Measurements from ENCODE around the gene RANBP1. TPM values are rescaled to one million over a fixed set of nuclear protein-coding genes. Genes with fewer than 3 reads are reported as not detected.

RANBP1 gene
- total and polyA plus RNA-seq, 9 of the 15 experiments (the other 6 are each of a cell fraction or from before 2014, with no cell fraction given): 162 to 2,891 (median 1,289) TPM

DNA sequence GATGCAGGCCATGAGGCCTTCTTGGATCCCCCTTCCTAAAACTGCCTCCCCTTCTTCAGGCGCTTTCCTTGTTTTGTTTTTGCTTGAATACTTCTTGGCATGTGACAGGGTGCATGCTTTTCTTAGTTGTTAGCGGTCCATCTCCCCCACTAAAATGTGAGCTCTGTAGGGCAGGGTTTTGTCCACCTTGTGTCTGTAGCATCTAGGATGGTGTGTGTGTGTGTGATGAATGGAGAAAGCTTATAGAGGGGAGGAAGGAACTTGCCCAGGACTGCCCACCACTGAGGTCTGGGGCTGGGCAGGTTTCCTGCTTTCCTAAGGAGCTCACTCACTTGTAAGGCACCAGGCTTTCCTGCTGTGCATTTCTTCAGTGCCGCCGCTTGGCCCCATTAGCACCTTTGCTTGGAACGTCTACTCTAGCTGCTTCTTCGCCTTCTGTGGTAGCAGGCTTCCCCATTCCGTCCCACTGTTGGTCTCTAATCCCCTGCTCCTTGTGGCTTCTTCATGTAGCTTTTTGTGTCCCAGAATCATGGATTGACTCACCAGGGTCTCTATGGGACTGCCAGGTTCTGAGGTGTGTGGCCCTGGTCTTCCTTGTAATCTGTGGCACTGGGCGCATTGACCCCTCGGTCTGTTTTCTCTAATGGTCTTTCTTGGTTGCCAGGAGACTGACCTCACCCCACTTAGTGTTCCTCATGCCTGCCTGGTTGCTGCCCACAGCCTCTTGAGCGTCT lies 32.6 kb upstream of the RANBP1 start (continued):
- TF ChIP-seq ZNF311 (CRISPR knock-in tag; IDR thresholded peaks at IDR 0.05) (no peak), NR2F6 (CRISPR knock-in tag; IDR thresholded peaks at IDR 0.05) (no peak), DMBX1 (CRISPR knock-in tag; IDR thresholded peaks at IDR 0.05; ENCODE audit: borderline replicate concordance) (0 out of 2 replicates have a peak, but pooled peaks have one; percentile 57), ZNF121 (CRISPR knock-in tag; conservative IDR thresholded peaks at IDR 0.05) (no peak), POLR3A (IDR thresholded peaks at IDR 0.05; ENCODE audit: borderline replicate concordance, extremely low read depth, insufficient read depth, insufficient read length) (no peak), CBFB (CRISPR knock-in tag; IDR thresholded peaks at IDR 0.05) (no peak), ARID2 (IDR thresholded peaks at IDR 0.05) (no peak), HLTF (IDR thresholded peaks at IDR 0.05) (no peak), SP1 (CRISPR knock-in tag; IDR thresholded peaks at IDR 0.05) (no peak), RBM34 (IDR thresholded peaks at IDR 0.05; ENCODE audit: borderline replicate concordance, insufficient read depth, low read length) (no peak), ZNF785 (CRISPR knock-in tag; IDR thresholded peaks at IDR 0.05) (no peak), SMAD4 (CRISPR knock-in tag; conservative IDR thresholded peaks at IDR 0.05) (no peak), ILF3 (IDR thresholded peaks at IDR 0.05; ENCODE audit: borderline replicate concordance) (no peak), ZNF444 (CRISPR knock-in tag; IDR thresholded peaks at IDR 0.05) (no peak), KHSRP (IDR thresholded peaks at IDR 0.05) (no peak), ELF1 (tag; IDR thresholded peaks at IDR 0.05) (no peak), SREBF1 (IDR thresholded peaks at IDR 0.05; ENCODE audit: borderline replicate concordance, low read depth, low read length) (no peak), RB1 (IDR thresholded peaks at IDR 0.05; ENCODE audit: low read depth) (no peak)
- TF ChIP-seq, protein P1, sequence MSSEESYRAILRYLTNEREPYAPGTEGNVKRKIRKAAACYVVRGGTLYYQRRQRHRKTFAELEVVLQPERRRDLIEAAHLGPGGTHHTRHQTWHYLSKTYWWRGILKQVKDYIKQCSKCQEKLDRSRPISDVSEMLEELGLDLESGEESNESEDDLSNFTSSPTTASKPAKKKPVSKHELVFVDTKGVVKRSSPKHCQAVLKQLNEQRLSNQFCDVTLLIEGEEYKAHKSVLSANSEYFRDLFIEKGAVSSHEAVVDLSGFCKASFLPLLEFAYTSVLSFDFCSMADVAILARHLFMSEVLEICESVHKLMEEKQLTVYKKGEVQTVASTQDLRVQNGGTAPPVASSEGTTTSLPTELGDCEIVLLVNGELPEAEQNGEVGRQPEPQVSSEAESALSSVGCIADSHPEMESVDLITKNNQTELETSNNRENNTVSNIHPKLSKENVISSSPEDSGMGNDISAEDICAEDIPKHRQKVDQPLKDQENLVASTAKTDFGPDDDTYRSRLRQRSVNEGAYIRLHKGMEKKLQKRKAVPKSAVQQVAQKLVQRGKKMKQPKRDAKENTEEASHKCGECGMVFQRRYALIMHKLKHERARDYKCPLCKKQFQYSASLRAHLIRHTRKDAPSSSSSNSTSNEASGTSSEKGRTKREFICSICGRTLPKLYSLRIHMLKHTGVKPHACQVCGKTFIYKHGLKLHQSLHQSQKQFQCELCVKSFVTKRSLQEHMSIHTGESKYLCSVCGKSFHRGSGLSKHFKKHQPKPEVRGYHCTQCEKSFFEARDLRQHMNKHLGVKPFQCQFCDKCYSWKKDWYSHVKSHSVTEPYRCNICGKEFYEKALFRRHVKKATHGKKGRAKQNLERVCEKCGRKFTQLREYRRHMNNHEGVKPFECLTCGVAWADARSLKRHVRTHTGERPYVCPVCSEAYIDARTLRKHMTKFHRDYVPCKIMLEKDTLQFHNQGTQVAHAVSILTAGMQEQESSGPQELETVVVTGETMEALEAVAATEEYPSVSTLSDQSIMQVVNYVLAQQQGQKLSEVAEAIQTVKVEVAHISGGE (CRISPR knock-in tag; IDR thresholded peaks at IDR 0.05): peak in 1 of 3 experiments; percentile 10; a peak in 1 of 6 replicates
- TF ChIP-seq, protein P2, sequence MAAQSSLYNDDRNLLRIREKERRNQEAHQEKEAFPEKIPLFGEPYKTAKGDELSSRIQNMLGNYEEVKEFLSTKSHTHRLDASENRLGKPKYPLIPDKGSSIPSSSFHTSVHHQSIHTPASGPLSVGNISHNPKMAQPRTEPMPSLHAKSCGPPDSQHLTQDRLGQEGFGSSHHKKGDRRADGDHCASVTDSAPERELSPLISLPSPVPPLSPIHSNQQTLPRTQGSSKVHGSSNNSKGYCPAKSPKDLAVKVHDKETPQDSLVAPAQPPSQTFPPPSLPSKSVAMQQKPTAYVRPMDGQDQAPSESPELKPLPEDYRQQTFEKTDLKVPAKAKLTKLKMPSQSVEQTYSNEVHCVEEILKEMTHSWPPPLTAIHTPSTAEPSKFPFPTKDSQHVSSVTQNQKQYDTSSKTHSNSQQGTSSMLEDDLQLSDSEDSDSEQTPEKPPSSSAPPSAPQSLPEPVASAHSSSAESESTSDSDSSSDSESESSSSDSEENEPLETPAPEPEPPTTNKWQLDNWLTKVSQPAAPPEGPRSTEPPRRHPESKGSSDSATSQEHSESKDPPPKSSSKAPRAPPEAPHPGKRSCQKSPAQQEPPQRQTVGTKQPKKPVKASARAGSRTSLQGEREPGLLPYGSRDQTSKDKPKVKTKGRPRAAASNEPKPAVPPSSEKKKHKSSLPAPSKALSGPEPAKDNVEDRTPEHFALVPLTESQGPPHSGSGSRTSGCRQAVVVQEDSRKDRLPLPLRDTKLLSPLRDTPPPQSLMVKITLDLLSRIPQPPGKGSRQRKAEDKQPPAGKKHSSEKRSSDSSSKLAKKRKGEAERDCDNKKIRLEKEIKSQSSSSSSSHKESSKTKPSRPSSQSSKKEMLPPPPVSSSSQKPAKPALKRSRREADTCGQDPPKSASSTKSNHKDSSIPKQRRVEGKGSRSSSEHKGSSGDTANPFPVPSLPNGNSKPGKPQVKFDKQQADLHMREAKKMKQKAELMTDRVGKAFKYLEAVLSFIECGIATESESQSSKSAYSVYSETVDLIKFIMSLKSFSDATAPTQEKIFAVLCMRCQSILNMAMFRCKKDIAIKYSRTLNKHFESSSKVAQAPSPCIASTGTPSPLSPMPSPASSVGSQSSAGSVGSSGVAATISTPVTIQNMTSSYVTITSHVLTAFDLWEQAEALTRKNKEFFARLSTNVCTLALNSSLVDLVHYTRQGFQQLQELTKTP (IDR thresholded peaks at IDR 0.05; ENCODE audit: low read depth in 1 of 2, partially characterized antibody in 2 of 2): no peak
- TF ChIP-seq, protein P3, sequence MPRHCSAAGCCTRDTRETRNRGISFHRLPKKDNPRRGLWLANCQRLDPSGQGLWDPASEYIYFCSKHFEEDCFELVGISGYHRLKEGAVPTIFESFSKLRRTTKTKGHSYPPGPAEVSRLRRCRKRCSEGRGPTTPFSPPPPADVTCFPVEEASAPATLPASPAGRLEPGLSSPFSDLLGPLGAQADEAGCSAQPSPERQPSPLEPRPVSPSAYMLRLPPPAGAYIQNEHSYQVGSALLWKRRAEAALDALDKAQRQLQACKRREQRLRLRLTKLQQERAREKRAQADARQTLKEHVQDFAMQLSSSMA (CRISPR knock-in tag; IDR thresholded peaks at IDR 0.05): no peak

Measured in K562 (cell line).